WTC11 (cell line): ENCODE results near the gene EP400. TPM values are rescaled to one million over a fixed set of nuclear protein-coding genes. Genes with fewer than 3 reads are reported as not detected.
"Not testable (repeated sequence)": the region's sequence is repeated elsewhere in the genome, so short reads cannot be mapped to it uniquely, and the experiment has no call there.

Experiments used
- ATAC-seq: fragments of 200-7000 bp; cut with Tn5 transposase; 2 replicates; pipeline ENCODE4 v1.10.0; 2021; ENCODE audit warnings: mild to moderate bottlenecking, moderate library complexity
- CTCF ChIA-PET: fragments of 300-600 bp; sonication (Branson Sonifier 250); formaldehyde crosslinking; loops from one replicate; lab custom pipeline; 2021; ENCODE audit warnings: antibody characterized with exemption; lab: Charles Lee
- POLR2A ChIA-PET: fragments of 350-600 bp; sonication (Branson Sonifier 250); formaldehyde crosslinking; loops from one replicate; lab custom pipeline; 2021; ENCODE audit warnings: antibody characterized with exemption; lab: Charles Lee
- DNase-seq: peaks from one replicate; pipeline ENCODE4 v3.0.0; 2021; ENCODE audit warnings: low spot score
- H3K27ac Mint-ChIP-seq: 2 replicates; pipeline ENCODE4 v1.8.0; 2021; ENCODE audit warnings: mixed read lengths
- H3K27me3 Mint-ChIP-seq: 2 replicates; pipeline ENCODE4 v1.8.0; 2021; ENCODE audit warnings: low read depth, mild to moderate bottlenecking, moderate library complexity, mixed read lengths
- H3K36me3 Mint-ChIP-seq: 2 replicates; pipeline ENCODE4 v1.8.0; 2021; ENCODE audit warnings: mixed read lengths
- H3K4me1 Mint-ChIP-seq: 2 replicates; pipeline ENCODE4 v1.8.0; 2022; ENCODE audit warnings: mixed read lengths
- H3K4me3 Mint-ChIP-seq: 2 replicates; pipeline ENCODE4 v1.8.0; 2021; ENCODE audit warnings: mild to moderate bottlenecking, moderate library complexity, mixed read lengths
- H3K9me3 Mint-ChIP-seq: 2 replicates; pipeline ENCODE4 v1.8.0; 2021; ENCODE audit warnings: mixed read lengths
- ELF4 ChIP-seq: sonication (generic); formaldehyde crosslinking; IDR thresholded peaks from 2 replicates; pipeline ENCODE4 v1.8.1; 2022; ENCODE audit warnings: low read depth, mild to moderate bottlenecking, moderate library complexity, missing genetic modification reagents
- FOXJ3 ChIP-seq: sonication (generic); formaldehyde crosslinking; IDR thresholded peaks from 2 replicates; pipeline ENCODE4 v1.9.0; 2021; ENCODE audit warnings: missing genetic modification reagents, mild to moderate bottlenecking, borderline replicate concordance
- FOXK1 ChIP-seq: sonication (generic); formaldehyde crosslinking; IDR thresholded peaks from 2 replicates; pipeline ENCODE4 v1.8.0; 2022; ENCODE audit warnings: mild to moderate bottlenecking, moderate library complexity, missing genetic modification reagents
- FOXP1 ChIP-seq: sonication (generic); formaldehyde crosslinking; IDR thresholded peaks from 2 replicates; pipeline ENCODE4 v1.8.0; 2022; ENCODE audit warnings: missing genetic modification reagents, mild to moderate bottlenecking, moderate library complexity, borderline replicate concordance
- JUN ChIP-seq: sonication (generic); formaldehyde crosslinking; IDR thresholded peaks from 2 replicates; pipeline ENCODE4 v1.8.0; 2023; ENCODE audit warnings: mild to moderate bottlenecking, missing genetic modification reagents
- KAT7 ChIP-seq: sonication (generic); formaldehyde crosslinking; IDR thresholded peaks from 2 replicates; pipeline ENCODE4 v1.8.1; 2023; ENCODE audit warnings: missing genetic modification reagents, mild to moderate bottlenecking, borderline replicate concordance
- MYBL2 ChIP-seq: sonication (generic); formaldehyde crosslinking; IDR thresholded peaks from 2 replicates; pipeline ENCODE4 v1.8.1; 2023; ENCODE audit warnings: mild to moderate bottlenecking, moderate library complexity, missing genetic modification reagents
- NFYB ChIP-seq: sonication (generic); formaldehyde crosslinking; conservative IDR thresholded peaks from 2 replicates; pipeline ENCODE4 v1.8.0; 2022; ENCODE audit warnings: low read depth, missing genetic modification reagents
- NR1H2 ChIP-seq: sonication (generic); formaldehyde crosslinking; IDR thresholded peaks from 2 replicates; pipeline ENCODE4 v1.9.0; 2021; ENCODE audit warnings: mild to moderate bottlenecking, moderate library complexity, missing genetic modification reagents
- NR2C2 ChIP-seq: sonication (generic); formaldehyde crosslinking; IDR thresholded peaks from 2 replicates; pipeline ENCODE4 v1.8.0; 2022; ENCODE audit warnings: mild to moderate bottlenecking, missing genetic modification reagents
- OVOL2 ChIP-seq: fragments of 250-450 bp; sonication (Bioruptor Pico); IDR thresholded peaks from 2 replicates; pipeline ENCODE4 v1.9.0; 2021; ENCODE audit warnings: mild to moderate bottlenecking, borderline replicate concordance
- RELA ChIP-seq: sonication (generic); formaldehyde crosslinking; IDR thresholded peaks from 2 replicates; pipeline ENCODE4 v1.8.1; 2022; ENCODE audit warnings: missing genetic modification reagents, mild to moderate bottlenecking, borderline replicate concordance
- TEAD1 ChIP-seq: sonication (generic); formaldehyde crosslinking; IDR thresholded peaks from 2 replicates; pipeline ENCODE4 v1.8.0; 2022; ENCODE audit warnings: mild to moderate bottlenecking, missing genetic modification reagents
- ZNF121 ChIP-seq: sonication (generic); formaldehyde crosslinking; IDR thresholded peaks from 2 replicates; pipeline ENCODE4 v1.8.0; 2023; ENCODE audit warnings: missing genetic modification reagents
- ZNF219 ChIP-seq: sonication (generic); formaldehyde crosslinking; IDR thresholded peaks from 2 replicates; pipeline ENCODE4 v1.8.0; 2023; ENCODE audit warnings: missing genetic modification reagents, mild to moderate bottlenecking, borderline replicate concordance
- total RNA-seq: library from RNA; stranded (reverse); gene quantifications from 3 replicates; pipeline ENCODE4 v1.2.3, GENCODE V29; 2021
- TF ChIP-seq, protein P1 (sequence below): sonication (generic); formaldehyde crosslinking; IDR thresholded peaks from 2 replicates; pipeline ENCODE4 v1.8.1; 2022; ENCODE audit warnings: mild to moderate bottlenecking, moderate library complexity, missing genetic modification reagents
- TF ChIP-seq, protein P2 (sequence below): sonication (generic); formaldehyde crosslinking; IDR thresholded peaks from 2 replicates; pipeline ENCODE4 v1.8.1; 2023; ENCODE audit warnings: mild to moderate bottlenecking, missing genetic modification reagents, moderate library complexity
- TF ChIP-seq, protein P3 (sequence below): sonication (generic); formaldehyde crosslinking; IDR thresholded peaks from 2 replicates; pipeline ENCODE4 v1.8.0; 2022; ENCODE audit warnings: mild to moderate bottlenecking, missing genetic modification reagents
- TF ChIP-seq, protein P4 (sequence below): sonication (generic); formaldehyde crosslinking; IDR thresholded peaks from 2 replicates; pipeline ENCODE4 v1.8.0; 2022; ENCODE audit warnings: mild to moderate bottlenecking, missing genetic modification reagents
- TF ChIP-seq, protein P5 (sequence below): fragments of 250-450 bp; sonication (Bioruptor Pico); IDR thresholded peaks from 2 replicates; pipeline ENCODE4 v1.8.0; 2021; ENCODE audit warnings: mild to moderate bottlenecking

Gene EP400
- total RNA-seq, 1 experiment from 2014 or later = 75.8 TPM

DNA sequence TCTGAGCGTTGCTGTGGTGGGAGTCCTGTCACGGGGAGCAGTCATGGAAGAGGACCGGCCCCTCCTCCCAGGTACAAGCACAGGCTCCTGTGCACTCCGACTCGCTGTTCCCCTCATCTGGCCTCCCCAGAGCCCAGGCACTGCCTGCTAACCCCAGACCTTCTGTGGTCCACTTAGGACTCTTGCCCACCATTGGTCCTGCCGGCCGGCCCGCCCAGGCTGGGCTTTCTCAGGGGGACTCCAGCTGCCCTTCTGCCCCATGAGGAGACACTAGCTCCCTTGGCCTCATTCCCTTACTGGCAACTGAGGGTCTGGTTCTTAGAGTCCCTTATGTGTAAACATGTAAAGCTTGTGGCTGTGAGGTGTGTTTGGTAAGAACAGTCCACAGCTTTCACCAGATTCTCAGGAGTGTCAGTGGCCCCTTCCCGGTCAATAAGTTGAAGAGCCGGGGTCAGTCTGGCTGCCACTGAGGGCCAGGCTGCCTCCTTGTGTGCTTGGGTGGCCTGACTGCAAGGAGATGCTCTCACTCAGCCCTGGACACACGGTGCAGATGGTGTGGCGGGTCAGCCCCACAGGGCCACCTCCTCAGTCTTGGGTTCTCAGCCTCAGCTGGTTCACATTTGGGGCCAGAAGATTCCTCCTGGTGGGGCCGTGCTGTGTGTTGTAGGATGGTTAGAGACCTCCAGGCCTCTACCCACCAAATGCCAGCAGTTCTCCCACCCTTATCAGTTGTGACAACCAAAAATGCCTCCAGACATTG, 150.7 kb downstream of the EP400 start (continued):
- no peak for TF ChIP-seq KAT7 (CRISPR knock-in tag)
- no peak for TF ChIP-seq NR2C2
- TF ChIP-seq, protein P1, sequence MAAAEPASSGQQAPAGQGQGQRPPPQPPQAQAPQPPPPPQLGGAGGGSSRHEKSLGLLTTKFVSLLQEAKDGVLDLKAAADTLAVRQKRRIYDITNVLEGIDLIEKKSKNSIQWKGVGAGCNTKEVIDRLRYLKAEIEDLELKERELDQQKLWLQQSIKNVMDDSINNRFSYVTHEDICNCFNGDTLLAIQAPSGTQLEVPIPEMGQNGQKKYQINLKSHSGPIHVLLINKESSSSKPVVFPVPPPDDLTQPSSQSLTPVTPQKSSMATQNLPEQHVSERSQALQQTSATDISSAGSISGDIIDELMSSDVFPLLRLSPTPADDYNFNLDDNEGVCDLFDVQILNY = no peak
- no peak for TF ChIP-seq TEAD1
- TF ChIP-seq, all 79 proteins: peak for 0

DNA sequence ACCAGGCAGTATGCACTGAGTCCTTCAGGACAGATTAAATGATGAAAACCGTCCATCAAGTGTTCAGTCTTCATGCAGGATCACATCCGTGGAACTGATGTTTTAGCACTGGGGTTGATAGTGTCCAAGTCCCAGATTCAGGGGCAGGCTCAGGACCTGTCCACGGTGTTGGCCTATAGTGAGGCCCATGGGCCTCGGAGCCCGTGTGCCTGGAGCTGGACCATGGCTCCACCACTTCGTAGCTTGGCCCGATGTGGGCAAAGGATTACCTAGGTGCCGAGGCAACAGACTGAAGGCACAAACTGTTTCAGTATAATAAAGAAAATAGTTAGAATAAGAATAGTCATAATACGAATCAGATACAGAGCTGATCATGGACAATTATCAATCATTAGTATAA, 152.6 kb downstream of the EP400 start:
- Mint-ChIP-seq H3K4me3 (no peak overlapping the region), H3K27ac (no peak overlapping the region), H3K36me3 (peaks cover 16% of the 10 kb centered on the region), H3K4me1 (peaks cover 8% of the 10 kb centered on the region), H3K9me3 (no peaks in the 10 kb centered on the region), H3K27me3 (no peaks in the 10 kb centered on the region)
- ChIA-PET POLR2A (no interaction called here), CTCF (no interaction called here)
- TF ChIP-seq, protein P1 = no peak
- no peak for TF ChIP-seq KAT7 (CRISPR knock-in tag)
- TF ChIP-seq JUN (CRISPR knock-in tag) = no peak
- no peak for TF ChIP-seq FOXP1 (CRISPR knock-in tag)
- TF ChIP-seq NR1H2 = no peak
- no peak for TF ChIP-seq ELF4
- TF ChIP-seq, protein P2, sequence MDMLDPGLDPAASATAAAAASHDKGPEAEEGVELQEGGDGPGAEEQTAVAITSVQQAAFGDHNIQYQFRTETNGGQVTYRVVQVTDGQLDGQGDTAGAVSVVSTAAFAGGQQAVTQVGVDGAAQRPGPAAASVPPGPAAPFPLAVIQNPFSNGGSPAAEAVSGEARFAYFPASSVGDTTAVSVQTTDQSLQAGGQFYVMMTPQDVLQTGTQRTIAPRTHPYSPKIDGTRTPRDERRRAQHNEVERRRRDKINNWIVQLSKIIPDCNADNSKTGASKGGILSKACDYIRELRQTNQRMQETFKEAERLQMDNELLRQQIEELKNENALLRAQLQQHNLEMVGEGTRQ (CRISPR knock-in tag) = no peak
- TF ChIP-seq RELA = no peak
- TF ChIP-seq FOXK1 (CRISPR knock-in tag) = no peak
- TF ChIP-seq FOXJ3 = no peak
- TF ChIP-seq ZNF219 (CRISPR knock-in tag) = no peak
- TF ChIP-seq ZNF121 (CRISPR knock-in tag) = no peak
- ATAC-seq = no peak
- DNase-seq = no peak

DNA sequence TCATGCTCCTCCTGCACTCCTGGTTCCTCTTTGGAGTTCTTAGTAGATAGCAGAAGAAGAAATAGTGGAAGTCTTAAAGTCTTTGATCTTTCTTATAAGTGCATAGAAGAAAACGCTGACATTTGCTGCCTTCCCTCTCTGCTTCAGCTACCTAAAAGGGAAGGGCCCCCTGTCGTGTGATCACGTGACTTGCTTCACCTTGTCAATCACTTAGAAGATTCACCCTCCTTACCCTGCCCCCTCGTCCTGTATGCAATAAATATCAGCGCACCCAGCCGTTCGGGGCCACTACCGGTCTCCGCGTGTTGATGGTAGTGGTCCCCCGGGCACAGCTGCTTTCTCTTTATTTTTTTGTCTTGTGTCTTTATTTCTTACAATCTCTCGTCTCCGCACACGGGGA, 153.3 kb downstream of the EP400 start:
- TF ChIP-seq, protein P3, sequence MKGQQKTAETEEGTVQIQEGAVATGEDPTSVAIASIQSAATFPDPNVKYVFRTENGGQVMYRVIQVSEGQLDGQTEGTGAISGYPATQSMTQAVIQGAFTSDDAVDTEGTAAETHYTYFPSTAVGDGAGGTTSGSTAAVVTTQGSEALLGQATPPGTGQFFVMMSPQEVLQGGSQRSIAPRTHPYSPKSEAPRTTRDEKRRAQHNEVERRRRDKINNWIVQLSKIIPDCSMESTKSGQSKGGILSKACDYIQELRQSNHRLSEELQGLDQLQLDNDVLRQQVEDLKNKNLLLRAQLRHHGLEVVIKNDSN (CRISPR knock-in tag) = 0 out of 2 replicates have a peak, but pooled peaks have one; percentile 50
- TF ChIP-seq, protein P2 (CRISPR knock-in tag) = peak; percentile 72
- DNase-seq, H3K9me3 Mint-ChIP-seq, ATAC-seq, H3K4me1 Mint-ChIP-seq, H3K27ac Mint-ChIP-seq, POLR2A ChIA-PET, H3K4me3 Mint-ChIP-seq, H3K27me3 Mint-ChIP-seq, CTCF ChIA-PET: not testable (repeated sequence)
- peaks cover 16% of the 10 kb centered on the region for H3K36me3 Mint-ChIP-seq

DNA sequence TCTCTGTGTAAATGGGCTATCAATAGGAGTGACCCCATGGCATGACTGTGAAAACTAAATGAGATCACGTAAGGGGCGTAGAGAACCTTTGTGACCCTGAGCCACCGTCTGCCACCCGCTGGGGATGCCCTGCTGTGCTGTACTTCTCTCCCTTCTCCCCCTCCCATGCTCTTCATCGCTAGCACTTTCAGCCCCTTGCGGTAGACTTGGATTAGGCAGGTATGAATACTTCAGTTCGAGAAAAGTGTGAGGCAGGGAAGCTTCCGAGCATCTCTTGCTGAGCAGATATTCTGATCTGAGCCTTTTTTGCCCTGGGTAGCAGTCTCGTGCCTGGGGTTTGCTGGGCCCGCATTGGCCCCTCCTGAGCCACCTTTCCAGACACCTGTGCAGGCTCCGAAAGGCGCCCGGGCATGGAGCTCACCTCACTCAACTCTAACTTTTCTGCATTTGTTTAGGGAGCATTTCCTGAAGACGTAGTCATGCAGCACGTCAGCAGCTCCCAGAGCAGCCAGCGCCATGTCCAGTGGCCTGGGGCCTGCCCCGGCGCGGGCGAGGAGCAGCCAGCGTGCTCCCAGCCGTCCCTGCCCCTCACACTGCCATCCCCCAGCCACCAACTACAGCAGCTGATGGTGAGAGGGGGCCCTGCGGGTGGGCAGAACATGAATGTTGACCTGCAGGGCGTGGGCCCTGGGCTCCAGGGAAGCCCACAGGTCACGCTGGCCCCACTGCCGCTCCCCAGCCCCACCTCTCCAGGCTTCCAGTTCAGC, 154.0 kb downstream of the EP400 start:
- Mint-ChIP-seq H3K9me3 (no peaks in the 10 kb centered on the region), H3K4me1 (peaks cover 8% of the 10 kb centered on the region), H3K36me3 (peaks cover 16% of the 10 kb centered on the region), H3K27me3 (no peaks in the 10 kb centered on the region), H3K4me3 (no peak overlapping the region), H3K27ac (no peak overlapping the region)
- no peak for DNase-seq
- POLR2A ChIA-PET = no interaction called here
- CTCF ChIA-PET = no interaction called here
- ATAC-seq = no peak
- TF ChIP-seq, protein P2 (CRISPR knock-in tag) = no peak
- TF ChIP-seq, protein P4, sequence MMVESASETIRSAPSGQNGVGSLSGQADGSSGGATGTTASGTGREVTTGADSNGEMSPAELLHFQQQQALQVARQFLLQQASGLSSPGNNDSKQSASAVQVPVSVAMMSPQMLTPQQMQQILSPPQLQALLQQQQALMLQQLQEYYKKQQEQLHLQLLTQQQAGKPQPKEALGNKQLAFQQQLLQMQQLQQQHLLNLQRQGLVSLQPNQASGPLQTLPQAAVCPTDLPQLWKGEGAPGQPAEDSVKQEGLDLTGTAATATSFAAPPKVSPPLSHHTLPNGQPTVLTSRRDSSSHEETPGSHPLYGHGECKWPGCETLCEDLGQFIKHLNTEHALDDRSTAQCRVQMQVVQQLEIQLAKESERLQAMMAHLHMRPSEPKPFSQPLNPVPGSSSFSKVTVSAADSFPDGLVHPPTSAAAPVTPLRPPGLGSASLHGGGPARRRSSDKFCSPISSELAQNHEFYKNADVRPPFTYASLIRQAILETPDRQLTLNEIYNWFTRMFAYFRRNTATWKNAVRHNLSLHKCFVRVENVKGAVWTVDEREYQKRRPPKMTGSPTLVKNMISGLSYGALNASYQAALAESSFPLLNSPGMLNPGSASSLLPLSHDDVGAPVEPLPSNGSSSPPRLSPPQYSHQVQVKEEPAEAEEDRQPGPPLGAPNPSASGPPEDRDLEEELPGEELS (CRISPR knock-in tag) = no peak
- TF ChIP-seq MYBL2 (CRISPR knock-in tag) (no peak), NFYB (no peak), NR2C2 (no peak), OVOL2 (CRISPR knock-in tag) (no peak)
- TF ChIP-seq, protein P5, sequence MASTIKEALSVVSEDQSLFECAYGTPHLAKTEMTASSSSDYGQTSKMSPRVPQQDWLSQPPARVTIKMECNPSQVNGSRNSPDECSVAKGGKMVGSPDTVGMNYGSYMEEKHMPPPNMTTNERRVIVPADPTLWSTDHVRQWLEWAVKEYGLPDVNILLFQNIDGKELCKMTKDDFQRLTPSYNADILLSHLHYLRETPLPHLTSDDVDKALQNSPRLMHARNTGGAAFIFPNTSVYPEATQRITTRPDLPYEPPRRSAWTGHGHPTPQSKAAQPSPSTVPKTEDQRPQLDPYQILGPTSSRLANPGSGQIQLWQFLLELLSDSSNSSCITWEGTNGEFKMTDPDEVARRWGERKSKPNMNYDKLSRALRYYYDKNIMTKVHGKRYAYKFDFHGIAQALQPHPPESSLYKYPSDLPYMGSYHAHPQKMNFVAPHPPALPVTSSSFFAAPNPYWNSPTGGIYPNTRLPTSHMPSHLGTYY (CRISPR knock-in tag) = no peak
